Activated T-cell treated with anti-CD3 and anti-CD28 coated beads, Interleukin-2, amount 50 U/mL, for 1 hour (primary cell): Measurements from ENCODE around the gene S100A14.
"Not testable (repeated sequence)": the region's sequence is repeated elsewhere in the genome, so short reads cannot be mapped to it uniquely, and the experiment has no call there.

Experiments
- DNase-seq: peaks from one replicate; pipeline ENCODE4 v3.0.0-alpha.2; 2020

Gene S100A14

GRCh38 chr1:153614189-153614900 lies 1.8 kb downstream of the S100A14 start:
- DNase-seq, result no peak

DNA sequence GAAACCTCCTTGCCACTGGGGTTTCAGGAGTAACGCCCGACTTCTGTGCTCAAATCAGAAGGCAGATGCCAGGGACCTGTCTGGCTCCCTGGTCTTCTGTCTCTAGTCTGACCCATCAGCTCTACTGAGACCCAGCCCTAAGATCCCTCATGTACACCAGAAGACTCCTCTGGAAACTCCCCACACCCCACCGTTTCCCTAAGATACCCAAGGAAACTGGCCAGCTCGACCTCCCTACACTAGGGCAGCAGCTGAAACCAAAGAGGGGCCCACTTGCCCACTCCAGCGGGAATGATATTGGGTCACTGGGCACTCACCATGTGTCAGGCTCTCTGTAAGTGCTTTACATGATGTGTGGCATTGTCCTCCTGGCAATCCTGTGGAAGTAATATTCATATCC lies 2.7 kb downstream of the S100A14 start:
- no peak for DNase-seq

- no peak for DNase-seq
Observed at GRCh38 chr1:153612755-153613331, 3.3 kb downstream of the S100A14 start, which contains the start of gene S100A16. TSS of gene S100A16 (minus strand) at chr1:153613137. CDS start at chr1:153608151, 4,986 bp downstream.

DNA sequence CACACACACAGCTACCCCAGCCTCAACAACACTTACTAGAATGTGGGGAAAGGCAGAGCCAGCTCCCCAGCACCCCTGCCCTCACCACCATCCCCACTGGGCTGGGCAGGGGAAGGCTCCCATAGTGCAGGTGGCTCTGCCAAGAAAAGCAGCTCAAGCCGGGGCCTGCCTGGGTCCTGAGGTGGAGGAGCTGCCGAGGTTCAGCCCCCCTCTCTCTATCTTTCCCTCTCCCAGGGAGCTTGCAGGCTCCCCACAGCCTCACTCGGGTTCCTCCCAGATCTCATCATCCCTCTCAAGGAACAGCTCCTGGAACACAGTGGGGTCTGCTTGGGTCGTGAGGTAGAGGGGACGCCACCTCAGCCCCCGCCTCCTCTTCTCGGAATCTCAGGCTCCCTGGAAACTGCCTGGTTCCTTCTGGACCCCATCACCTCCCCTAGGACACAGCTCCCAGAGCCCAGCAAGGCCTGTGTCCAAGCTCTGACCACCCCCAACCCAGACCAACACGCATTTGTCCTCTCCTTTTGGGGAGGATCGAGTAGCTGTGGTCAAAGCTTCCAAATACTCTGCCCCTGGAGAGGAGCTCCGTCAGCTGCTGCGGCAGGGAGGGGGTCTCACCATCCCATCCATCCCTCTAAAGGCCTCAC lies 3.9 kb downstream of the S100A14 start:
- no peak for DNase-seq

DNA sequence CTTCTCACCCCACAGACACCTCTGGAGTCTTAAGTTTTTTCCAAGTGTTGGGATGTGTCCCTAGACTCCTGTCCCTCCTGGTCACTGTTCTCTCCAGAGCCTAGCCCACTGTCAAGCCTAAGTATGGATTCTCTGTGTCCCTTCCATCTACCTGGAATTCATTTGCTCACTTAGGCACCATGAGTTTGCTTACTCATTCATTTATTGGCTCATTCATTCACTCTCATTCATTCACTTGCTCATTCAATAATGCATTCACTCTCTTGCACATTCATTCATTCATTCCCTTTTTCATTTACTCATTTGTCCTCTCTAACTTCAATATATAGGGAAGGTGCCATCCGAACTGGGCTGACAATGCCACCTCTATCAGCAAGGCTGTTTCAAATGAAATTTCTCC lies 4.8 kb downstream of the S100A14 start:
- no peak for DNase-seq

- DNase-seq, result no peak
Observed at GRCh38 chr1:153610811-153611301, 5.3 kb downstream of the S100A14 start.

- no peak for DNase-seq
Observed at GRCh38 chr1:153610334-153610733, 5.8 kb downstream of the S100A14 start.

DNA sequence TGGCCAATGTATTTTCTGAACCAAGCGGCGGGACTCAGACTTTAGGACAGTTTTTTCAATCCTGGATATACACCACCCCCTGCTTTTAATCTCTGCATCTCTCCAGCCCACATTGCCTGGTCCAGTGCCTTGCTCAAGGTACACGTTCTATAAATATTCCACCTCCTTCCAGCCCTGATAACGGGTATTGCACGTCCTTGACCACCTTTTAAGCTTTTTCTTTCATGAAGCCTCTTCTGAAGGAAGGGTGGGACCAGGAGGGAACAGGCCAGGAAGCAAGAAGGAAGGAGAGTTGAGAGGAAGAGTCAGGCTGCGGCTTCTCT lies 6.6 kb downstream of the S100A14 start:
- DNase-seq, result no peak

DNA sequence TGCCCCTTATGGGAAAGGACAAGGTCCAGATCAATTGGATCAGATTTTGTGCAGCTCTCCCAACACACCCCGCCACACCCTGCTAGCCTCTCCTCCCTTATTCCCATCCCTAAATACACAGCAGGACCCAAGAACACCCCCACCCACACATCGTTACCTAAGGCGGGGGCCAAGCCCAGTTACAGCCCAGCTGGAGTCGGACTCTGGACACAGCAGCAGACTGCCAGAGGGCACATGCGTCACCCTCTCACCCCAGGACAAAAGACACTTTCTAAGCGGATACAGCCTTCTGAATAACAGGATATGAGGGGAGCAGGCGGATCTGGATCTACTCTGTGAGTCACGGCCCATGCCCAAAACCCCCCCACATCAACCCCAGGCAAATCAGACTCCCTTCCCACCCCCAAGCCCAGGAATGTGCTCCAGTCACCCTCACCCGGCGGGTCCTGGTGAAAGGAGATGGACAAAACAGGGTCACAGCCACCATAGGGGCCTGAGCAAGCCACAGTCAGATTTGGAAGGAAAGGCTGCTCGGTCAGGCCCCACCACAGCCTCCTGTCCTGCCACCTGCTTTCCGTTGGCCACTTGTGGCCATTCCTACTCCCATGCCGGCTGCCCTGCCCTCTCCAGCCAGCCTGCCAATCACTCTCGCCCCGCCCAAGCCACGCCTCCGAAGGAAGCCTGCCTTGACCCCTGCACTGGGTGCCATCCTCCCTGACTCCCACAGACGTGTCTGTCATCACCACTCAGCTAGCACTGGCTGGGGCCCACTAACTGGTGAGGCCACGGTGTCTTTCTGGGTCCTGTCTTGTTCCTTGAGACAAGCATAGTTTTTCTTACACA lies 7.2 kb downstream of the S100A14 start:
- no peak for DNase-seq

DNA sequence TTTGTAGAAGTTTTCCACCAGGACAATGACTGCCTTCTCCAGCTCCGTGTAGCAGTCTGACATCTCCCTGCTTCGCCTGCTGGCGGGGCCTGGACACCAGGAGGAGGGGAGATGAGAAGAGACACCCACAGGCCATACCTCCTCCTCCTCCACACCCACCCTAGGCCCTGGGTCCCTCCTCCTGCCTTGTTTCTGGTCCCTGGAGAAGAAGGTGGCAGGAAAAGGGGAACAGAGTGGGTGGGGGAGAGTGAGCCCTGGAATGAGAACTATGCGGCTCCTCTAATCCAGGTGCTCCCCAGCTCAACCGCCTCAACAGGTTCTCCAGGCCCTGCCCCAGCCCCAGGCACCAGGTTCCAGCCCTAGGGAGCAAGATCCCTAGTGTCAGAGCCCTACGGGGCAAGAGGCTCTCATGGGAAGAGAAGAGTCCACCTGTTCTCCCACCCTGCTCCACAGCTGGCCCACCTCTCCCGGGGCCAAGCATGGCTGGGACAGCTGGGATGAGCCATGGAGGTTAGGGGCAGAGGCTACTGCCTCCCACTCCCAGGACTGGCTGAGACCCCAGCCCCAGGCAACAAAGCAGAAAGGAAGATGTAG lies 7.9 kb downstream of the S100A14 start:
- DNase-seq, result no peak

- no peak for DNase-seq
Observed at GRCh38 chr1:153607381-153607780, 8.7 kb downstream of the S100A14 start.

GRCh38 chr1:153606194-153606593 lies 9.9 kb downstream of the S100A14 start:
- DNase-seq, result no peak

DNA sequence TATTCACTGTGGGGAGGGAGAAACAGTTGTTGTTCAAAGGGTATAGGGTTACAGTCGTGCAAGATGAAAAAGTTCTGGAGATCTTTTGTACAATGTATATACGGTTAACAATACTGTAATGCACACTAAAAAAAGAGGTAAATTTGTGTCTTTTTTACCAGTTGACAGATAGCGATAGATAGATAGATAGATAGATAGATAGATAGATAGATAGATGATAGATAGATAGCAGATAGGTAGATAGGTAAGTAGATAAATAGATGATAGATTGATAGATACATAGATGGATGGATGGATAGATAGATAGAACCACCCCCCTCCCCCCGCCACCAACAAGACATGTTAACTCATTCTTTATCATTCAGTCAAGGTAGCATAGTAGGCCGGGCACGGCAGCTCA lies 13.4 kb downstream of the S100A14 start:
- DNase-seq, result no peak

- DNase-seq, result no peak
Observed at GRCh38 chr1:153599847-153600246, 16.3 kb downstream of the S100A14 start.

GRCh38 chr1:153598309-153599172 lies 17.6 kb downstream of the S100A14 start:
- DNase-seq, result no peak

GRCh38 chr1:153597206-153597605 lies 18.9 kb downstream of the S100A14 start:
- DNase-seq, result no peak

- no peak for DNase-seq
Observed at GRCh38 chr1:153592748-153593147, 23.4 kb downstream of the S100A14 start.

DNA sequence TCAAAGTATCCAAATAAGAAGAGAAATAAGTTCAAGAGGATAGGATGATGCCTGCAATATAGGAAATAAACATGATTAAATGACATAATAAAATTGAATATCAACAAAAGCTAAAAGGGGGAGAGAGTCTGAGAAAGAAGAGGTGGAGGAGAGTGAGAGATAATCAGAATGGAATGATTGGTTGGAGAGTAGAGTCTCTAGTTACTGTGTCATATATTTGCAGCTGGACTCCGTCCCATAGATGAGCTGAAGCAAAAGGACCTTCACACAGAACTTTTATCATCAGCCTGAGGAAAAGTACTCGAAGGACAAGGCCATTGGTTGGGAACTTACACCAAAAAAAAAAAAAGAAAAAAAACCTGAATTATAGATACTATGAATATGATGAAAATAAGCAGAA lies 27.6 kb downstream of the S100A14 start:
- DNase-seq, result no peak

- DNase-seq, result not testable (repeated sequence)
Observed at GRCh38 chr1:153588033-153588432, 28.1 kb downstream of the S100A14 start.

DNA sequence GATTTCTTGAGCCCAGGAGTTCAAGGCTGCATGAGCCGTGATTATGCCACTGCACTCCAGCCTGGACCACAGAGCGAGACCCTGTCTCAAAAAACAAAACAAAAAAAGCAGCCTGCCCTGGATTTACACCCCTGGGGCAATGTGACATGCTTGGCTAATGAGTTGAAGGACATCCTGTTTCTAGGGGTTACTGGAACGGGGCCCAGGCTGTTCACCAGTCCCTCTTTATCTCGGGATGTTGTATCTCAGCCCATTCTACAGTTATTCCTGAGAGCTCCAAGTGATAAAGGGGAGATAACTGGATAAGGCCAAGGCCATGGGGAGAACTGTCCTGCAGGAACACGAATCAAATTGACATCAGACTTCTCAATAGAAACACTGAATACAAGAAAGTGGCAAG lies 28.8 kb downstream of the S100A14 start:
- DNase-seq, result no peak

GRCh38 chr1:153586347-153586746 lies 29.8 kb downstream of the S100A14 start:
- no peak for DNase-seq

- DNase-seq, result no peak
Observed at GRCh38 chr1:153585006-153585405, 31.1 kb downstream of the S100A14 start.
